CD4-positive, alpha-beta T cell treated with Interferon alpha-2 for 1 hour (primary cell): ENCODE measurements around the gene NCOA5.
"Not testable (repeated sequence)": the region's sequence is repeated elsewhere in the genome, so short reads cannot be mapped to it uniquely, and the experiment has no call there.

Source experiments
- DNase-seq, 2 donors: peaks; one replicate each; pipeline ENCODE4 v3.0.0-alpha.2; 2020 to 2022

The NCOA5 gene

DNA sequence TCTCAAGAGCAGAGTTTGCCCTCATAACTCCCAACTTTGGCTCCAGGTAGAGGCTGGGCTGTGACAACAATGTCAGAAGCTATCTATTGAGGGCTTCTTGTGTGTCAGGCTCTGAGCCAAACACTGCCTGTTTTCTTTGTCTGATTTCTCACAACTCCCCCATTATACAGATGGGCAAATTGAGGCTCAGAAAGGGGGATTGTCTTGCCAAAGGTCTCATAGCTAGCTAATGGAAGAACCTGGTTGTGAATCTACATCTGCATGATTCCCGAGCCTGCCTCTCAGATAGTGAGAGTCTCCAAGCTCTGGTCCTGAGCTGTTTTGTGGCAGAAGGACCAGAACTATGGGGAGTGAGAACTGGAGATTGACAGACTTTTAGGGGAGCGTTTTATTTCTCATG, 29.8 kb upstream of the NCOA5 start:
- DNase-seq, result no peak

DNA sequence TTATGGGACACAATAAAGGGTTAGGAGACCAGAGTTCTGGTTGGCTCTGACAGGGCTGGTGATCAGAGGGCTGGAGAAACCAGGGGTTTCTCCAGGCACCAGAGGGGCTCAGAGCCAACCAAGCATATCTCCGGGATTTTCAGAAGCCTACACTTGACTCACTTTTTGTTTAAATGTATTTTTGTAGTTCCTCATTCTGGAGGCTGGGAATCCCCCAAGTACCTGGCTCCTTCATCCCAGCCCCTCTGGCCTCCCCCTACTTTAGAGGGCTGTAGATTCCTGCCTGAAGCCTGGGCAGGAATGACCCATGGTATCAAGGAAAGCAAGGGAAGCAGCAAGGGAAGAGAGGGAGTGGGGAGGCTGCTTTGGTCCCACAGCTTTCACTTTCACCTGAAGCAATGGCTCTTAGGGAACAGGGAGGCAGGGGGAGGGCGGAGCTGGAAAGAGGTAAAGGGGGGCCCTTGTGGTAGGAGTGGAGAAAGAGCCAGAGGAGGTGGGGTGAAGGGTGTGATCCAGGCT, 29.3 kb upstream of the NCOA5 start:
- peak in 1 of 2 donors; percentile 46 for DNase-seq

DNA sequence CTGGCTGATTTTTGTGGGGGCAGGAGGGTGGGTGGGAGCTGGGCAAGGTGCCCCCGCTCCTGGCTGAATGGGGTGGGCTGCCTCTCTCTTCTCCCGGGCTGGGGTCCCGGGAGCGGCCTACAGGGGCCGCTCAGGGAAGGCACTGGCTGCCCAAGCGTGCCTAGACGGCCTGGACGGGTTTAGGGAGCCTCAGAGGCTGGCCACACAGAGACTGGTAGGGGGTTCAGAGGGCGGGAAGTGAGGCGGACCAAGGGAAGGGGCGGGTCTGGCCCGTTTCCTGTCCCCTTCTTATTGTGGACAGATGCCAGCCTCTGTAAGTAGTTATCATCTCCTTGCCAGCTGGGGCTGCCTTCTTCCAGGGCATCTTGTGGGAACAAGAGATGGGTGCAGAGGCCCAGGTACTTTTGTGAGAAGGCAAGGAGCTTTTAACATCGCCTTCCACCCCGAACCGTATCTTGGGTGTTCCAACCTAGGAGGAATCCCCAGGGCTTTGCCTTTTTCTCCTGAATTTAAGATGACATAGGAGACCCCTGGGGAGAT, 28.8 kb upstream of the NCOA5 start:
- DNase-seq, result peak in 1 of 2 donors; percentile 38

DNA sequence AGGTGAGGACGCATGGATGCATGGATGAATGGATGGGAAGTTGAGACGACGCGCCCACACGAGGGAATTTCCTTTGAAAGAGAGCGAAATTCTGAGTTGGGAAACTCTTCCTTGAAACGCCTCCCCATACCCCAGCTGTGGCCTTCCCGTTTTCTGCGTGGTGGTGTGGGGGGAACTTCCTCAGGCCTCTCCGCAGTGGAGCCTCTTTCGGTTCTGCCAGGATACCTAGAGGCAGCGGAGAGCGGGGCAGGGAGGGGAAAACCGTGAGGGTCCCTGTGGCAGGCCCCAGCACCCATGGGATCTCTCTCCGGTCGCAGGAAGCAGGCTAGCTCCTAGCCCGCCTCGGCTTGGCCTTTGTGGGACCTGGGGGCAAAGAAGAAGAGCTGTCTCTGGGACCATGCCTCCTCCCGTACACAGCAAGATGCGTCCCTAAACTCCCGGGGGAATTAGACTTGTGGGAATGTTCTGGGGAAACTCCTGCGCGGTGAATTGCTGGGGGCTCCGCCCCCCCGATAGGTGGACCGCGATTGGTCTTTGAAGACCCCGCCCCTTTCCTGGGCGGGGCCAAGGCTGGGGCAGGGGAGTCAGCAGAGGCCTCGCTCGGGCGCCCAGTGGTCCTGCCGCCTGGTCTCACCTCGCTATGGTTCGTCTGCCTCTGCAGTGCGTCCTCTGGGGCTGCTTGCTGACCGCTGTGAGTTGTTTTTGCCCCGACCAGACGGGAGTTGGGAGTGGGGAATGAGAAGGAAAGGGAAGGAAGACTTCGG, 28.1 kb upstream of the NCOA5 start, which contains the start of gene CD40:
Gene CD40, plus strand, starts transcription at position 611 of the 764 bp plus-strand sequence. Its CDS starts 30 bp downstream, at position 641.
- peak; percentile 78 to 82 for DNase-seq

DNA sequence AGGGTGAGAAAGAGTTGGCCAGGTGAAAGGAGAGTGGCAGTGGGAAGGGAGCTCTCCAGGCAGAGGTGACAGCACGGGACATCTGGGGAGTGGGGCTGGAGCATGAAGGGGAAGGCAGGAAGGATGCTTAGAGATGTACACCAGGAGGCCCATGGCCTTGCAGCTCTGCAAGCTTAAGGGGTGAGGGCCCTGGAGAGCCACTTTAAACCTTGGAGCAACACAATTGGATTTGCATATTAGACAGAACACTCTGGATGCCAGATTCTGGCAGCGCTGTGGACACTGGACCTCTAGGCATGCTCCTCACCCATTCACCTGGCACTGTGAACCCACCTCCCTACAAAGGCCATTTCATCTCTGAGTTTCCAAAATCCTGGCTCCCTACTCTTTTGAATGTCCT, 24.7 kb upstream of the NCOA5 start:
- no peak for DNase-seq

DNA sequence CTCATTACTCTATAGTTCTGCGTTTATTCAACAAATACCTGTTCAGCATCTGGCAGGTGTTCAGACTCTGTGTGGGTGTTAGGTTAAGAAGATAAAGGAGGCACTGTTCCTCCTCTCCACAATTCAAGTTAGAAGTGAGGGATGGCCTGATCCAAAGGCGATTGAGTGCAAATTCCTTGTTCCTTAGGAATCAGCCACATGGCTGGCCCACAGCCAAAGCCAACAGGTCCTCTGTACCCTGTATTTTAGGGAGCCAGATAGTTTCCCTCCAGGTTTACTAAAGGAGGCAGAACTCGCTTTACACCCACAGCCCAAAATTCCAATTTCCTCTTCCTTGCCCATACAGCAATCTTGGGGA, 23.3 kb upstream of the NCOA5 start:
- DNase-seq, result no peak

DNA sequence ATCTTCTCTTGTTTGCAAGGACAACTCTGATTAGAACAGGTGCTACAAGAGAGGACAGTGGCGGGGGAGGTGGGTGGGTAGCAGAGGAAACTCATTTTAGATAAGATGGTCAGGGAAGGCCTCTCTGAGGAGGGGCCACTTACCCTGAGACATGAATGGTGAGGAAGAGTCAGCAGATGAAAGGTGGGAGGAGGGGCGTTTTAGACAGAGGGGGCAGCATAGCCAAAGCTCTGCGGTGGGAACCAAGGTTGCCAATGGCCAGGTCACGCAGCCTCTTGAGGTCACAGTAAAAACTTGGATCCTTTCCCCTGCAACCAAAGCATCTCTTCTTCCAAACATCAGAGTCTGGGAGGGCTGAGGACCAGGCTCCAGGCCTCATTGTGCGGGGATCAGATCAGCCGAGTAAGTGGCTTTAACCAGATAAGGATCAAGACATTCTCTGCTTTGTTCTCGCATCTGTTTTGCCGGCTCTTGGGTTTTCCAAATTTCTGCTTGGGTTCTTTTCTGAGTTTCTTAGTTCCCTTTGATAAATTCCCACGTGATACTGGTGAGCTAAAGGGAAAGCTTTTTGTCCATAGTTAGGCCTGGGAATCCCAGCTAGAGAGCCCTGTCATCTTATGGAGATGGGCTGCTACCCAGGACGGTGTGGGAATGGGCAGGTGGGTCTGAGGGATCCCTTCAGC, 22.8 kb upstream of the NCOA5 start:
- no peak for DNase-seq

DNA sequence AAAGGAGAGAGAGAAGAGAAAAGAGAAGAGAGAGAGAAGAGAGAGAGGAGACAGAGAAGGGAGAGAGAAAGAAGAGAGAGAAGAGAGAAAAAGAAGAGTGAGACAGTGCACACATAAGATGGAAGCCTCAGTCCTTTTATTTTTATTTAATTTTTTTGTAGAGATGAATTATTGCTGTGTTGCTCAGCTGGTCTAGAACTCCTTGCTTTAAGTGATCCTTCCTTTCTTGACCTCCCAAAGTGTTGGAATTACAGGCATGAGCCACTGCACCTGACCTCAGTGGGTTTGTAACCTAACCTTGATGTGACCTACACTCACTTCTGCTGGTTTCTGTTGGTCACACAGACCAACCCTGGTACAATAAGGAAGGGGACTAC, 22.1 kb upstream of the NCOA5 start:
- no peak for DNase-seq

DNA sequence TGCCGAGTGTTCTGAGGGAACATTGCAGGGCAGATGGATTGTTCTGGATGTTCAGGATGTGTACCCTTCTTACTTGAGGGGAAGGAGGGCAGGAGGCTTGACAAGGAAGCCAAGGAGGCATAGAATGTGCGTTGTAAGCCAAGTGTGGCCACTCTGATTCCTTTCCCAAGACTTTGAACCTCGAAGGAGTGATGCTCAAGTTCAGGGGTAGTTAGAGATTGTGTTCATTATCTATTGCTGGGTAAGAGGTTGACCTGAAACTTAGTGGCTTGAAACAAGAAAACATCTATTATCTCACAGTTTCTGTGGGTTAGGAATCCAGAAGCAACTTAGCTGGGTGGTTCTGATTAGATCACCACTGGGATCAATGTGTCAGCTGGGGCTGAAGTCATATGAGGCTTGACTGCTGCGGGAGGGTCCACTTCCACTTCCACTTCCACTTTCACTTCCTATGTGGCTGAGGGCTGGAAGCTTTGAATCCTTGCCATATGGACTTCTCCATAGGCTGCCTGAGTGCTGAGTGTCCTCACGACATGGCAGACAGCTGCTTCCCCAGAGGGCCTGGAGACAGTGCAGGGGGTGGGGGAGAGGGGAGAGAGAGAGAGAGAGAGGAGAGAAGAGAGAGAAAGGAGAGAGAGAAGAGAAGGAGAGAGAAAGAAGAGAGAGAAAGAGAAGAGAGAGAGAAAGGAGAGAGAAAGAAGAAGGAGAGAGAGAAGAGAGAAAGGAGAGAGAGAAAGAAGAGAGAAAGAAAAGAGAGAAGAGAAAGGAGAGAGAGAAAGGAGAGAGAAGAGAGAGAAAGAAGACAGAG, 21.5 kb upstream of the NCOA5 start:
- peak; percentile 29 to 67 for DNase-seq

DNA sequence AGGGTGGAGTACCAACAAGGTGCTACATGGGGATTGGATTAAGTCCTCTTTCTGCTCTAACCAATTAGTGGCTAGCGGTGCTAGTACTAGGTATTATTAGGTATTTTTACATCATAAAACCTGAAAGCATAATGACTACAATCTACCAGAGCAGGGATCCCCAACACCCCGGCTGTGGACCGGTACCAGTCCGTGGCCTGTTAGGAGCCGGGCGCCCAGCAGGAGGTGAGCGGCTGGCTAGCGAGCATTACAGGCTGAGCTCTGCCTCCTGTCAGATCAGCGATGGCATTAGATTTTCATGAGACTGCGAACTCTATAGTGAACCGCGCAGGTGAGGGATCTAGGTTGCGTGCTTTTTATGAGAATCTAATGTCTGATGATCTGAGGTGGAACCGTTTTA, 19.2 kb upstream of the NCOA5 start:
- no peak for DNase-seq

DNA sequence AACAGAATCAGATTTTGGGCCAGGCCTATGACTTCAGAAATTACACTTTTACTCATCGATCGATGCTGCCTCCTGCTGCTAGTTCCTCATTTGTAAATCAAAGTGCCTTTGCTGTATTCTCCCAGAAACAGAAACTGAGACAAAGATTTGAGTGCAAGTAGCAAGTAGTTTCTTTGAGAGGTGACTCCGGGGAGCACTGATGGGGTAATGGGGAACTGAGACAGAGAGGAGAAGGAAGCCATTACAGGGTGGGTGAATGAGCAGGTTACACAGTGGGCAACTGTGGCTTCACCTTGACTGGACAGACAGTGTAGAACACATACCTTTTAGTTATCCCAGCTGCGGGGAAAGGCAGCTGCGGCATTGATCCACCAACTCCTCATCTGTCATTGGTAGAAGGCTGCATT, 18.7 kb upstream of the NCOA5 start:
- DNase-seq, result peak in 1 of 2 donors; percentile 41

DNA sequence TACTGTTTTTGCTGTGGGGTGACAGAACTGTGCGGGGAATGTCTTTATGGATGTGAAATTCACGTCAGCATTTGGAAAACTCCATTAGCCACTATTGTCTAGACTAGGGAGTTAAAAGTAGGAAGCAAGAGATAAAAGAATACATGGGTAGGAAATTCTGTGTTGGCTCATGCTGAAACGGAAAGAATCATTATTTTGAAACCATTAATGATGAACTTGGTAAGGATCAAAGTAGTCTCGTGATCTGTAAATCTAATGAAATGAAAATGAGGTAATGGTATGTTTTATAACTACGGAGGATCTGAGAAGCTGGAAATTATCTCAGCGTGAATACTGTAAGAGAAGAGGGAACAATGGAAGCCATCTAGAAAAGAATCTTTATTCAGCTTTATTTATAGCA, 17.3 kb upstream of the NCOA5 start:
- no peak for DNase-seq

DNA sequence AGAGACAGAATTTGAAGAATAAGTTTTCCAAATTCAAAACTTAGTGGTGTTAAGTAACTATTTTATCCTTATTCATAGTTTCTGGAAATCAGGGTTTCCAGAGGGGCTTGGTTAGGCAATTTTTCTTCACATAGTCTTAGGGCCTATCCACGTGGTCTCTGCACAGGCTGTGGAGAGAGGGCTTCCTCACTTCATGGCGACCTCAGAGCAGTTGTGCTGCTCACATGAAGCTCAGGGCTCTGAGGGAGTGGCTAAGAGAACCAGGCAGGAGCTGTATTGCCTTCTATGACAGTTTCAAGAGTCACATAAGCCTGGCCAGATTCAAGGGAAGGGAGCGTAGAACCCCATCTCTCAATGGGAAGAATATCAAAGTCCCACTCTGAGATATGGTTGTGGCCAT, 14.5 kb upstream of the NCOA5 start:
- DNase-seq, result no peak

DNA sequence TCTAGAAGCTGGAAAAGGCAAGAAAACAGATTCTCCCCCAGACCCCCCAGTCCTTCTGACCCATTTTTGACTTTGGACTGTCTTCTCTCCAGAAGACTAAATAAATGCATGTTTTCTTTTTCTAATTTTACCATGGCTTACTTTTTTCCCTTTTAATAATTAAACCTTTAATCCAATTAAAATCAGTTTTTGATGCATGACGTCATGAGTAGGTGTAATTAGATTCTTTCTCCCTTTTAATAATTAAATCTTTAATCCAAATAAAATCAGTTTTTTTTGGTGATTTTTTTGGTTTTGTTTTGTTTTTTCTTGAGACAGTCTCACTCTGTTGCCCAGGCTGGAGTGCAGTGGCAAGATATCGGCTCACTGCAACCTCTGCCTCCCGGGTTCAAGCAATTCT, 13.2 kb upstream of the NCOA5 start:
- no peak for DNase-seq

DNA sequence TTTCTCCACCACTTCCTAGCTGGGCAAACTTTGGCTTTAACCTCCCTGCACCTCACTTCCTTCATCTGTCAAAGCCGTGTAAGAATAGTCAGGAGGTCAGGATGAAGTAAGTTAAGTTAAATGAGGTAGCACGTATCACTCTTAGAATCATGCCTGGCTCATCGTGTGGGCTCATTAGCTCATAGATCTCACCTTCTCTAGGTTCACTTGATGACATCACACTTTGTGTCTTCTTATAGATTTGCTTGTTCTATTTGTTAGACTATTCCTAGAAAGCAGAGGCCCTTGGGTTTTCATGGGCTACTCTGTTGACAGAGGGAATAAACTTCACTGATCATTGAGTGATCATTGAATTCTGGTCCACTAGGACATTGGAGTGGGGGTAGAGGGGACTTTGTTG, 12.2 kb upstream of the NCOA5 start:
- no peak for DNase-seq

DNA sequence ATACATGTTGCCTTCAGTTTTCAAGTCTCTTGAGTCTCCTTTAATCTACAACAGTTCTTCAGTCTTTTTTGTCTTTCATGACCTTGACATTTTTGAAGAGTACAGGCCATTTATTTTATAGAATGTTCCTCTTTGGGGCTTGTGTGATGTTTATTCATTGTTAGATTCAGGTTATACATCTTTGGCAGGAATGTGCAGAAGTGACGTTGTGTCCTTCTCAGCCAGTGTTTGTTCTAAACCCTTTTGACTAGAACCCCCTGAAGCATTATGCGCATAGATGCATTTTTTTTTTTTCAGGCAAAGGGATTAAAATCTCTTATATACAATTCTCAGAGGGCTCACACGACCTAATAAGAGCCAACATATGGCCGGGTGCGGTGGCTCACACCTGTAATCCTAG, 11.2 kb upstream of the NCOA5 start:
- no peak for DNase-seq

DNA sequence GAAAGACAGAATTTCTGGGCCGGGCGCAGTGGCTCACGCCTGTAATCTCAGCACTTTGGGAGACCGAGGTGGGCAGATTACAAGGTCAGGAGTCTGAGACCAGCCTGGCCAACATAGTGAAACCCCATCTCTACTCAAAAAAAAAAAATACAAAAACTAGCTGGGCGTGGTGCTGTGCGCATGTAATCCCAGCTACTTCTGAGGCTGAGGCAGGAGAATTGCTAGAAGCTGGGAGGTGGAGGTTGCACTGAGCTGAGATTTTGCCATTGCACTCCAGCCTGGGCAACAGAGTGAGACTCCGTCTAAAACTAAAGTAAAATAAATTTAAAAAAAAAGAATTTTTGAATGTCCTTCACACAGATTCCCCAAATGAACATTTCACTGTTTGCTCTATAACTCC, 10.7 kb upstream of the NCOA5 start:
- DNase-seq, result not testable (repeated sequence)

DNA sequence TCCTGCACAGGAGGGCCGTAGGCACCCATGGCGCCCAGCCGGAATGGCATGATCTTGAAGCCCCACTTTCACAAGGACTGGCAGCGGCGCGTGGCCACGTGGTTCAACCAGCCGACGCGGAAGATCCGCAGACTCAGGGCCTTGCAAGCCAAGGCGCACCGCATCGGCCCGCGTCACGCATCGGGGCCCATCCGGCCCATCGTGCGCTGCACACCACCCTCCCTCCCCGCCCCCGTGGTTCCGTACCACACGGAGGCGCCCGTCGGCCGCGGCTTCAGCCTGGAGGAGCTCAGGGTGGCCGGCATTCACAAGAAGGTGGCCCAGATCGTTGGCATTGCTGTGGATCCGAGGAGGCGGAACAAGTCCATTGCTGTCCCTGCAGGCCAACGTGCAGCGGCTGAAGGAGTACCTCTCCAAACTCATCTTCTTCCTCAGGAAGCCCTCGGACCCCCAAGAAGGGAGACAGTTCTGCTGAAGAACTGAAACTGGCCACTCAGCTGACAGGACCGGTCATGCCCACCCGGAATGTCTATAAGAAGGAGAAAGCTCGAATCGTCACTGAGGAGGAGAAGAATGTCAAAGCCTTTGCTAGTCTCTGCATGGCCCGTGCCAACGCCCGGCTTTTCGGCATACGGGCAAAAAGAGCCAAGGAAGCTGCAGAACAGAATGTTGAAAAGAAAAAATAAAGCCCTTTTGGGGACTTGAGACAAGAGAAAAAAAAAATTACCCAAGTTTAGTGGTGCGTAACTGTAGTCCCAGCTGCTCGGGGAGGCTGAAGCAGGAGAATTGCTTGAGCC, 9.9 kb upstream of the NCOA5 start:
- DNase-seq, result peak in 1 of 2 donors; percentile 56

DNA sequence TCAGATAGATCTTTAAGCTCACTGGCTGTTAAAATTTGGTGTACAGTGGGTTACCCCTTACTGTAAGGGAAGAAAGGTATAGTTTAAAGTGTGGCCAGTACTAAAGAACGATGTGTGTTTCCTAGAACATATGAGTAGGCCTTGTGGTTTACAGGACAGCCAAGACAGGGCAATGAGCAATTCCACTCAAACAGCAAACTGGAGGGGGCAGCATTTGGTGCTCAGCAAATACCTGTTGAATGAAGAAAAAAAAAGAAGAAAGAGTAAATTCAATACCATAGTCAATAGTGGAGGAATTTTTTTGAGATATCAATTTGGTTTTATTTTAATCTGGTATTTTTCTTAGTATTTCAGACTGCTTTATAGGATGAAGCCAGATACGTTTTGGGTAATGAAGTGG, 3.8 kb upstream of the NCOA5 start:
- DNase-seq, result no peak

DNA sequence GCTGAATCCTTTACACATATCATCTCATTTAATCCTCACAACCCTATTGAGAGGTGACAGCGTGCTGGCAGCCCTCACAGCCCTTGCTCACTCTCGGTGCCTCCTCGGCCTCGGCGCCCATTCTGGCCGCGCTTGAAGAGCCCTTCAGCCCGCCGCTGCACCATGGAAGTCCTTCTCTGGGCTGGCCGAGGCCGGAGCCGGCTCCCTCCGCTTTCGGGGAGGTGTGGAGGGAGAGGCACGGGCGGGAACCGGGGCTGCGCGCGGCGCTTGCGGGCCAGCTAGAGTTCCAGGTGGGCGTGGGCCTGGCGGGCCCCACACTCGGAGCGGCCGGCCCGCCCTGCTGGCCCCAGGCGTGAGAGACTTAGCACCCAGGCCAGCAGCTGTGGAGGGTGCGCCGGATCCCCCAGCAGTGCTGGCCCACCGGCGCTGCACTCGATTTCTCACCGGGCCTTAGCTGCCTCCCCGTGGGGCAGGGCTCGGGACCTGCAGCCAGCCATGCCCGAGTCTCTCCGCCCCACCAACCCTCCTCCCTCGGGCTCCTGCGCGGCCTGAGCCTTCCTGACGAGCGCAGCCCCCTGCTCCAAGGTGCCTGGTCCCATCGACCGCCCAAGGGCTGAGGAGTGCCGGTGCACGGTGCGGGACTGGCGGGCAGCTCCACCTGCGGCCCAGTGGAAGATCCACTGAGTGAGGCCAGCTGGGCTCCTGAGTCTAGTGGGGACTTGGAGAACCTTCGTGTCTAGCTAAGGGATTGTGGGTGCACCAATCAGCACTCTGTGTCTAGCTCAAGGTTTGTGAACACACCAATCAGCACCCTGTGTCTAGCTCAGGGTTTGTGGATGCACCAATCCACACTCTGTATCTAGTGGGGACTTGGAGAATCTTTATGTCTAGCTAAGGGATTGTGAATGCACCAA, 2.1 kb upstream of the NCOA5 start:
- not testable (repeated sequence) for DNase-seq

DNA sequence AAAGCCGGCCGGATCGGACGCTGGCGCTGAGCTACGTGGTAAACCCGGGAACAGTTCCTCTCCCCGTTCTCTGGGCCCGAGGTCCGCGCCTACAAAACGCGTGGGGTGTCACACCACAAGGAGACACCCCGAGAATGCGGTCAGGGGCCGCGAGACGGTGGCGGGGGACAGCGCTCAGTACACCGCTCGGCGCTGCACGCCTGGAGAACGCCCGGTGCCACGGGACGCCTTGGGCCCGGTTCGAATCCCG, 670 bp downstream of the NCOA5 start:
- no peak for DNase-seq
